Right kidney (tissue), 9 donors: ENCODE results near the gene SLC6A16.
"Not testable (repeated sequence)": the region's sequence is repeated elsewhere in the genome, so short reads cannot be mapped to it uniquely, and the experiment has no call there.

Experiments
- DNase-seq: peaks from one replicate; pipeline ENCODE4 v3.0.0-alpha.2; 2016
- long read RNA-seq, 8 donors: transcript quantifications; one replicate each; lab custom pipeline, GENCODE V29; 2026

Gene SLC6A16
- long read RNA-seq, donor 1, result 0 reads
- long read RNA-seq, donor 2, result 0 reads
- long read RNA-seq, donor 3, result 0 reads
- long read RNA-seq, donor 4, result 0 reads
- long read RNA-seq, donor 5, result 0 reads
- long read RNA-seq, donor 6, result 0 reads
- long read RNA-seq, donor 7, result 0 reads
- long read RNA-seq, donor 8, result 0 reads

DNA sequence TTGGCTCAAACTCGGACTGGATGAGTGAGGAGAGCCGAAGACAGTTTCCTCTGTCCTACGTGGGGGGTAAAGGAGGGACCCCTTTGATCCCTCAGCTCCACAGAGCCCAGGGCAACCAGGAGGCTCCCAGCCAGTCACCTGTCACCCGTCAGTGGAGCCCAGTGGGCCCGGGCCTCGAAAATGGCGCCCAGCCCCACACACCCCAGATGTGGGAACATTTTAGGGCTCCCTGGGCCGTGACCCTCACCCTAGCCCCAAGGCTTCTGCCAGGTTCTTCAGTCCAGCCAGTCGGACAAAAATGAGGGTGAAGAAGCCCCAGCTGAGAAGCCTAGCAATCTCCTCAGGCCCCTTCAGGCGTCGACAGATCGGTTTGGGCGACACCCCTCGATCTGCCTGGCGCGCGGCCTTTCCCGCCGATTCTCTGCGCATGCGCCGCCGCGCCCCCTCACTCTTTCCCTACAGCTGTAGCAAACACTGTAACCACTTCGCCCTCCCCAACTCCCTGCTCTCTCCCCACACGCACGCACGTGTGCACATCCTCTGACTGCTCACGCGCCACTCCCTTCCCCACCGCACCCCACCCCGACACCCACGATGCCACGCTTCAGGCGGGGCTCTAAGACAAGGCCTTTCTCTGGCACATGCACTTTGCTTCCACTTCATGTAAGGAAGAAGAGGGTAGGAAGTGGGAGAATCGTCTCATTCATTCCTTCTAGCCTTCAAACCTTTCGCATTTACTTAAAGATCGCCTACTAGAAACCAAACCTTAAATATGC, at the start of gene SLC6A16:
Gene SLC6A16 (minus strand): TSS at position 391 of the 776 bp plus-strand sequence. CDS start 13,844 bp downstream, outside the sequence.
- DNase-seq, result no peak

- DNase-seq, result not testable (repeated sequence)
Observed at GRCh38 chr19:49373174-49373573, 48.2 kb upstream of the SLC6A16 start.

- no peak for DNase-seq
Observed at GRCh38 chr19:49371184-49371583, 46.2 kb upstream of the SLC6A16 start.

GRCh38 chr19:49368711-49369358, 43.8 kb upstream of the SLC6A16 start:
- DNase-seq, result no peak

DNA sequence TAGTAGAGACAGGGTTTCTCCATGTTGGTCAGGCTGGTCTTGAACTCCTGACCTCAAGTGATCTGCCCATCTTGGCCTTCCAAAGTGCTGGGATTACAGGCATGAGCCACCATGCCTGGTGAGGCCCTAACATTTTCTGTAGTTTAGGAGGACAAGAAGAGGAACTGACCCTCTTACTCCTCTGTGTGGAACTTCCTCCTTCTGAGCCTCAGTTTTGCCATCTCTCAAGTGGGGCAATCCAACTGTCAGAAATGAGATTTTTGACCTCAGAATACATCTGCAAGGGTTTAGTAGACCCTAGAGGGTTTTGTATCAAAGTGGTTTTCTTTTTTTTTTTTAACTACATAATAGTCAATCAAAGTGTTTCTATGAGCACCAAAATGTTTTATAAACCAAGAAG, 41.1 kb upstream of the SLC6A16 start:
- no peak for DNase-seq

GRCh38 chr19:49364083-49364737, 39.2 kb upstream of the SLC6A16 start:
- no peak for DNase-seq

DNA sequence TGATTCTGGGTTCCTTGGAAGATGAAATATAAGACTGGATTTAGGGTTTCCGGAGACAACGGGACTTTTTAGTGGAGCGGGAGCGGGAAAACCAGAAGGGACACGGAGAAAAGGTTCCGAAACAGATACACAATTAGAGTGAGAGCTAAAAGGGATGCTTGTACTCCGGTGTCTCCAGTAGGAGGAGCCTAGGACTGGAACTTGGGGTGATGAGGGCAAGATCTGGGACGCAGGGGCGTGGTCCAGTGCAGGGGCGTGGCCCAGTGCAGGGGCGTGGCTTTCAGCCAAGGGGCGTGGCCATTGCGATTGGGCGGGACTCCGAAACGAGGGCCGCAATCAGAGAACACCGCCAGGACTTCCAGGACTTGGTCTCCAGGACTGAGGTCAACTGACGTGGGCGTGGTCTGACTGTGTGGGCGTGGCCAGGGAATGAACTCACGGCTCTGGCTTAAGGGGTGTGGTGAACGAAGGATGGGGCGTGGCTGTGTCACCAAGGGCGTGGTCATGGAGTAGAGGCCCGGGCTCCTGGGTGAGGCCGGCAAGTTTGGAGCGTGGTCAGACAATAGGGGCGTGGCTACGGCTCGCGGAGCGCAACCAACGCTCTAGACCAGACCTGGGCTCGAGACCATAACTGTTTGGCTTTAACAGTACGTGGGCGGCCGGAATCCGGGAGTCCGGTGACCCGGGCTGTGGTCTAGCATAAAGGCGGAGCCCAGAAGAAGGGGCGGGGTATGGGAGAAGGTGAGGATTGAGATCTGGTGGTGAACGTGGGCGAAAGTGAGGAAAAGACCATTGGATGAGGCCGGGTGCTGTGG, 38.5 kb upstream of the SLC6A16 start, which contains the start of gene DKKL1:
Gene DKKL1 (plus strand): TSS at position 610 of the 815 bp plus-strand sequence. CDS start 122 bp downstream, at position 732.
- DNase-seq, result peak; percentile 93

DNA sequence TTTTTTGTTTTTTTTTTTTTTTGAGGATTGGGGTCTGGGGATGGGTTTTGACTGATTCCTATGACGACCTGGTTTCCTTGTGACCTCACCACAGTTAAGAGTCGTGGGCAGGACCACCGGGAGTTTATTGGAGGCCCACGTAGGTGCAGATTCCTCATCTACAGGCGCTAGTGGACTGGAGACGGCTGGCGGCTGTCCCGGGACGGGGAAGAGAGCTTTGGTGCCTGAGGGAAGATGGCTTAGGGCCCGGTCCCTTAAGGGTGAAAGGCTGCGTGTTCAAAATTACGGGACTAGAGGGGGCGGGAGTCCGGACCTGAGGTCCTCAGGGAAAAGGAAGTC, 37.9 kb upstream of the SLC6A16 start:
- no peak for DNase-seq

DNA sequence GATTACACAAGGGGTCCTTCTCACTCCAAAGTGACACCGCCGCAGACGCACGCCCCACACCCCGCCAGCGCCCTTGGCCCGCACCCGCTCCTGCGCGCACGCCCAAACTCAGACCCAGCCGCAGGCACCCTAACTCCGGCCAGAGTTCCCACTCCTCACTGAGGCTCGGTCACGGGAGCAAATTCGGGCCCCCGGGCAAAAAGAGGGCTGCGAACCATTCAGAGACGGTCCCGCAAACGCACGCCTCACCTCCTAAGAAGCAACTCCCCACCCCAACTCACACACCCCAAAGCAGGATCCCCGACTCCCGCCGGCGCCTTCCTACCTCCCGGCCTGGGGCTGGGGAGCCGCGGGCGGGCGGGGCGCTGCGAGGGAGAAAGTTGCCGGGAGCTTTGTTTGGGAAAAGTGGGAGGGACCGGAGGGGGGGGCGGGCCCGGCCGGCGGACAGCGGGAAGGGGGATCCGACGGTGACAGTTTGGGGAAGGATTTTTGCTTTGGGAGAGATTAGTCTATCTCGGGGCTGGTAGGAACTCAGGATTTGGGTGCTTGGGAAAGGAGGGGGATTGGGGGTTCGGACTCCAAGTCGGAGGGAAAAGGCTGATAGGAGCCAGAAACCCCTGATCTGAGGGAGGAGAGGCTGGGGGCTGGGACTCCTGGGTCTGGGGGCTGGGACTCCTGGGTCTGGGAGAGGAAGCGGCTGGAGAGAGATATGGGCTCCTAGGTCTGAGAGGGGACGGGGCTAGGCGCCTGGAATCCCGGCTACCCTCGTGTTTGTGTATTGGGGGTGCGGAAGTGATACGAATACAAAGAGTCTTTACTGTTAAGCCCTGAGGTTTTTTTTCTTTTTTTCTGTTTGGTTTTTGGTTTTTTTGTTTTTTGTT, 37.3 kb upstream of the SLC6A16 start, which contains the start of gene TEAD2:
Gene TEAD2 (minus strand): TSS at position 369 of the 881 bp plus-strand sequence. CDS start 2,341 bp downstream, outside the sequence.
- peak; percentile 84 for DNase-seq

- DNase-seq, result peak; percentile 84
Observed at GRCh38 chr19:49361438-49362047, 36.6 kb upstream of the SLC6A16 start.

GRCh38 chr19:49359851-49360820, 35.1 kb upstream of the SLC6A16 start:
- DNase-seq, result no peak

DNA sequence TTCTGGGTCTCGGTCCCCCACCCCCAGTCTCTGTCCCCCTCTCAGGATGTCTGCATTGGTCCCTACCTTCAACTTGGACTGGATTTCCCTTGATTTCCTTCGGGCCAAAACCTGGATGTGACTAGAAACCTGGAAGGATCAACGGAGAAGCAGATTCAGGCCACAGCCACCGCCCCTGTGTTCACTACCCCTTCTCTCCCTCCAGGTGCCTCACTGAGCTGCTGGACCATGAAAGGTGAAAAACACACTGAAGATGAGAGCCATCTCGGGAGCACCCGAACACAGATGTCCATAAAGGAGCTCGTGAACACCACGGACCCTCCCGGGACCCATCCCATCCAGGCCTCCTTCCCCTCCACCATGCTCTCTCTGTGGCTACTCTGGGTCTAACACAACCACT, 32.2 kb upstream of the SLC6A16 start:
- no peak for DNase-seq

DNA sequence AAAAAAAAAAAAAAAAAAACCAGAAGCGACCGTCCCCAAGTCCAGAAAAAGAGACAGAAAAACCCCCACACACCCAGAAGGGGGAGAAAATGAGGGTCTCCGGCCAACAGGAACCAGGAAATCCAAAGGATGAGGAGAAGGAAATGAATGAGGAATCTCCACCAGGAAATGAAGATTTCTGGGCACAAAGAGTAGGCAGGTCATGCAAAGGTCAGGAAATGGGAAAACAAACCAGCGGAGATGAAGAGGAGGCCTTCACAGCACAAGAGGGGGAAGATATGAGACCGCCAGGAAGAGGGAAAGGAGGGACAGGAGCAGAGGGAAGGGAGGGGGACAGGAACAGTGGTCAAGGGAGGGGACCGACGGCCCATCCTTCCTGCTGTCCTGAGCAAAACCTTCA, 31.4 kb upstream of the SLC6A16 start:
- no peak for DNase-seq

- DNase-seq, result no peak
Observed at GRCh38 chr19:49355909-49356353, 30.9 kb upstream of the SLC6A16 start.

DNA sequence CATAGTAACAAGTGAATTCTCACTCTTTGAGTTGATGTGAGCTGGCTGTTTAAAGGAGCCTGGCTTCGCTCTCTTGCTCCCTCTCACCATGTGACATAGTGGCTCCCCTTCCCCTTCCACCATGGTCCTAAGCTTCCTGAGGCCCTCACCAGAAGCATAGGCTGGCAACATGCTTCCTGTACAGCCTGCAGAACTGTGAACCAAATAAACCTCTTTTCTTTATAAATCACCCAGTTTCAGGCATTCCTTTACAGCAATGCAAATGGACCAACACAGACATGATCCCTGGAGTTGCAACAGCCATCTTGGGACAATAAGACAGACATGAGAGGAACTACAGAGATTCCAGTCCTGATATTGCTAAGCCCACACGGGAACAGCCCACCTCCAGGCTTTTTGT, 24.6 kb upstream of the SLC6A16 start:
- no peak for DNase-seq

- no peak for DNase-seq
Observed at GRCh38 chr19:49348305-49349189, 23.6 kb upstream of the SLC6A16 start.

DNA sequence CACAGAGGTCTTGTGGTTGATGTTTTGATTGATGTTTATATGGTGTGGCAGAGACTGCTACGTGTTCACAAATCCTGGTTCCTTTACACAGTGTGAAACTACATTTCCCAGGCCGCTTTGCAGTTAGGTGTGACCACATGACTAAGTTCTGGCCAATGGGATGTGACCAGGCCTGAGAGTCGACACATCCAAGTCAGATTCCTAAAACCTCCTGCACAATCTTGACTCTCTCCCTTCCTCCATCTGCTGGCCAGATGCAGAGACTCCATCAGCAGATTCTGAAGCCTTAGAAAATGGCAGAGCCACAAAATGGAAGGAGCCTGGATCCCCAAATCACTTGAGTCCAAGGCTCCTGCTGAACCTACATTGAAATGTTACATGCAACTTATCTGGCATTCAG, 22.8 kb upstream of the SLC6A16 start:
- no peak for DNase-seq

GRCh38 chr19:49347191-49347590, 22.2 kb upstream of the SLC6A16 start:
- no peak for DNase-seq
